H1 (cell line): ENCODE results near the gene DYNLRB2. TPM values are rescaled to one million over a fixed set of nuclear protein-coding genes. Genes with fewer than 3 reads are reported as not detected.

Experiments
- CTCF ChIA-PET: fragments of 300-600 bp; sonication (Branson Sonifier 250); formaldehyde crosslinking; loops from one replicate; lab custom pipeline; 2021; ENCODE audit not compliant: partially characterized antibody; lab: Charles Lee
- POLR2A ChIA-PET: fragments of 300-600 bp; sonication (Branson Sonifier 250); formaldehyde crosslinking; loops from one replicate; lab custom pipeline; 2021; ENCODE audit warnings: inconsistent platforms; ENCODE audit not compliant: partially characterized antibody; lab: Charles Lee
- DNase-seq, 2 experiments: peaks; one replicate each; pipeline versions ENCODE4 v3.0.0 to v3.0.0-alpha.2; 2010 to 2022; ENCODE audit warnings: low spot score in 2 of 2, low read depth in 1 of 2, mixed read lengths in 1 of 2
- FAIRE-seq: peaks from 2 replicates; lab custom pipeline; 2011; peaks lifted over from hg19 to GRCh38; lab: Jason Lieb, UNC
- H2AFZ ChIP-seq: 2 replicates; pipeline ENCODE4 v1.8.1; 2012; ENCODE audit warnings: low read length, inconsistent platforms
- H2AK5ac ChIP-seq: 2 replicates; pipeline ENCODE4 v1.6.1; 2013; ENCODE audit warnings: low read depth, low read length
- H2BK120ac ChIP-seq: replicated peaks from 2 replicates; pipeline ENCODE3; 2013; ENCODE audit warnings: low read depth, low read length, inconsistent platforms
- H2BK12ac ChIP-seq: 2 replicates; pipeline ENCODE4 v1.6.1; 2013; ENCODE audit warnings: low read depth, low read length
- H2BK15ac ChIP-seq: 2 replicates; pipeline ENCODE4 v1.6.1; 2013; ENCODE audit warnings: low read length
- H2BK20ac ChIP-seq: 2 replicates; pipeline ENCODE4 v1.6.1; 2013; ENCODE audit warnings: low read length
- H2BK5ac ChIP-seq: 2 replicates; pipeline ENCODE4 v1.6.1; 2013; ENCODE audit warnings: low read depth, low read length
- H3K14ac ChIP-seq: 2 replicates; pipeline ENCODE4 v1.6.1; 2013; ENCODE audit warnings: inconsistent platforms; ENCODE audit not compliant: insufficient read length
- H3K18ac ChIP-seq: 2 replicates; pipeline ENCODE4 v1.6.1; 2013; ENCODE audit warnings: low read length; ENCODE audit errors: extremely low read depth
- H3K23ac ChIP-seq: 2 replicates; pipeline ENCODE4 v1.6.1; 2013; ENCODE audit warnings: inconsistent platforms; ENCODE audit not compliant: insufficient read length
- H3K23me2 ChIP-seq: 2 replicates; pipeline ENCODE4 v1.6.1; 2013; ENCODE audit warnings: low read depth, low read length
- H3K27ac ChIP-seq: 2 replicates; pipeline ENCODE4 v1.6.1; 2011; ENCODE audit warnings: low read depth, low read length, inconsistent platforms
- H3K27me3 ChIP-seq, 4 experiments: replicated peaks in 1 of 4; 1 replicate in 1 of 4; 2 replicates in 3 of 4; pipeline versions ENCODE4 v1.6.1 to v1.8.1; 2011 to 2013; ENCODE audit warnings: low read length in 3 of 4, mild to moderate bottlenecking in 3 of 4, inconsistent platforms in 2 of 4, mixed read lengths in 2 of 4, moderate library complexity in 1 of 4; ENCODE audit not compliant: control insufficient read depth in 3 of 4, insufficient read depth in 3 of 4; ENCODE audit errors: extremely low read depth in 1 of 4
- H3K36me3 ChIP-seq, 4 experiments: 2 replicates each; pipeline versions ENCODE4 v1.6.1 to v1.8.1; 2011 to 2013; ENCODE audit warnings: mild to moderate bottlenecking in 4 of 4, low read length in 3 of 4, moderate library complexity in 2 of 4, control low read depth in 1 of 4, inconsistent platforms in 1 of 4; ENCODE audit not compliant: insufficient read depth in 4 of 4, control insufficient read depth in 2 of 4
- H3K4ac ChIP-seq: replicated peaks from 2 replicates; pipeline ENCODE3; 2013; ENCODE audit warnings: low read length, low read depth, mixed read lengths, inconsistent platforms; ENCODE audit not compliant: insufficient read length
- H3K4me1 ChIP-seq, 4 experiments: replicated peaks in 1 of 4; 1 replicate in 1 of 4; 2 replicates in 3 of 4; pipeline versions ENCODE4 v1.6.1 to v1.8.1; 2011 to 2013; ENCODE audit warnings: low read length in 3 of 4, inconsistent platforms in 2 of 4, mixed read lengths in 1 of 4; ENCODE audit not compliant: insufficient read depth in 4 of 4, control insufficient read depth in 3 of 4
- H3K4me2 ChIP-seq, 2 experiments: 2 replicates each; pipeline versions ENCODE4 v1.6.1 to v1.8.1; 2011 to 2013; ENCODE audit warnings: low read depth in 2 of 2, low read length in 2 of 2, control low read depth in 1 of 2, inconsistent platforms in 1 of 2, mild to moderate bottlenecking in 1 of 2; ENCODE audit not compliant: insufficient read depth in 1 of 2
- H3K4me3 ChIP-seq, 4 experiments: fragments of 200-600, 300-600 bp in 1 of 4; sonication (generic), shearing (Covaris generic), sonication (Bioruptor Twin) in 1 of 4; 2 replicates each; pipeline versions ENCODE4 v1.5.1 to v1.8.1; 2011 to 2016; ENCODE audit warnings: low read length in 4 of 4, low read depth in 3 of 4, control low read depth in 2 of 4, inconsistent platforms in 2 of 4, mild to moderate bottlenecking in 2 of 4, mixed read lengths in 1 of 4, moderate library complexity in 1 of 4; ENCODE audit not compliant: insufficient read depth in 2 of 4; ENCODE audit errors: extremely low read depth in 1 of 4
- H3K56ac ChIP-seq: replicated peaks from 2 replicates; pipeline ENCODE3; 2013; ENCODE audit warnings: low read depth, mild to moderate bottlenecking, mixed read lengths, low read length, inconsistent platforms; ENCODE audit not compliant: insufficient read length
- H3K79me1 ChIP-seq: 2 replicates; pipeline ENCODE4 v1.6.1; 2013; ENCODE audit warnings: low read depth, low read length, control low read depth
- H3K79me2 ChIP-seq, 2 experiments: 2 replicates each; pipeline versions ENCODE4 v1.6.1 to v1.8.1; 2012 to 2013; ENCODE audit warnings: low read length in 2 of 2, mild to moderate bottlenecking in 2 of 2, inconsistent platforms in 1 of 2; ENCODE audit not compliant: insufficient read depth in 2 of 2, control insufficient read depth in 1 of 2
- H3K9ac ChIP-seq, 4 experiments: replicated peaks in 1 of 4; 1 replicate in 1 of 4; 2 replicates in 3 of 4; pipeline versions ENCODE4 v1.6.1 to v1.8.1; 2011 to 2013; ENCODE audit warnings: low read depth in 3 of 4, low read length in 3 of 4, control low read depth in 2 of 4, mild to moderate bottlenecking in 2 of 4, moderate library complexity in 2 of 4, inconsistent platforms in 1 of 4; ENCODE audit errors: extremely low read depth in 1 of 4
- H3K9me3 ChIP-seq, 2 experiments: 2 replicates each; pipeline versions ENCODE4 v1.6.1 to v1.8.1; 2012 to 2013; ENCODE audit warnings: mild to moderate bottlenecking in 2 of 2, moderate library complexity in 2 of 2, control low read depth in 1 of 2, inconsistent platforms in 1 of 2, low read depth in 1 of 2, low read length in 1 of 2, mixed read lengths in 1 of 2; ENCODE audit not compliant: insufficient read depth in 2 of 2
- H4K20me1 ChIP-seq, 2 experiments: replicated peaks in 1 of 2; 2 replicates each; pipeline versions ENCODE3 to v1.8.1; 2011 to 2013; ENCODE audit warnings: inconsistent platforms in 2 of 2, low read length in 2 of 2, mild to moderate bottlenecking in 1 of 2; ENCODE audit not compliant: insufficient read depth in 2 of 2, control insufficient read depth in 1 of 2
- H4K5ac ChIP-seq: 2 replicates; pipeline ENCODE4 v1.6.1; 2013; ENCODE audit warnings: low read length, low read depth, mixed read lengths, inconsistent platforms; ENCODE audit not compliant: insufficient read length
- H4K8ac ChIP-seq: 2 replicates; pipeline ENCODE4 v1.8.0; 2013; ENCODE audit warnings: mild to moderate bottlenecking, moderate library complexity, low read length, inconsistent platforms; ENCODE audit not compliant: insufficient read depth; ENCODE audit errors: extremely low read depth
- H4K91ac ChIP-seq: replicated peaks from 2 replicates; pipeline ENCODE3; 2013; ENCODE audit warnings: low read length, mixed read lengths, inconsistent platforms; ENCODE audit not compliant: insufficient read length
- KDM5A ChIP-seq: fragments of 200-600 bp; IDR thresholded peaks from 2 replicates; pipeline ENCODE4 v1.7.1; 2012; ENCODE audit warnings: mild to moderate bottlenecking, low read length, inconsistent platforms, mixed read lengths
- SIX5 ChIP-seq: IDR thresholded peaks from 2 replicates; pipeline ENCODE4 v1.6.1; 2011; ENCODE audit warnings: mild to moderate bottlenecking, low read depth, low read length
- WGBS, 2 experiments: shearing (Covaris generic) in 1 of 2; methylation state at CpG; one replicate each; pipeline versions ENCODE4 v1.1.6 to v1.1.7; 2013 to 2015; ENCODE audit warnings: low lambda C conversion rate in 2 of 2, mixed read lengths in 2 of 2, inconsistent platforms in 1 of 2, low coverage in 1 of 2, missing lambda C conversion rate in 1 of 2; ENCODE audit not compliant: insufficient replicate concordance in 2 of 2, insufficient coverage in 1 of 2, insufficient read length in 1 of 2; ENCODE audit errors: extremely low coverage in 1 of 2, missing lambda C conversion rate in 1 of 2; 5-methylcytosine and 5-hydroxymethylcytosine counted together
- polyA plus RNA-seq, 7 experiments: library from polyadenylated mRNA; depleted of rRNA in 3 of 7; stranded (reverse) in 5 of 7; unstranded in 2 of 7; fragments of >200 nt in 5 of 7; fragments of 200-250 nt in 2 of 7; gene quantifications; 1 replicate in 5 of 7; 2 replicates in 1 of 7; 4 replicates in 1 of 7; pipeline versions ENCODE4 v1.2.1 to v1.2.3, GENCODE V29; 2011 to 2013; ENCODE audit warnings: missing spikeins in 2 of 7, mixed read lengths in 2 of 7
- total RNA-seq: library from RNA; stranded (reverse); fragmentation: NEBNext Ultra II Directional; extraction: Animal tissue kit (Norgen Biotek cat#: 25700); gene quantifications from 2 replicates; pipeline ENCODE4 v1.2.1, GENCODE V29; 2021

Gene DYNLRB2
- total and polyA plus RNA-seq, 2 of the 8 experiments (the other 6 are each of a cell fraction or from before 2014, with no cell fraction given), result not detected

DNA sequence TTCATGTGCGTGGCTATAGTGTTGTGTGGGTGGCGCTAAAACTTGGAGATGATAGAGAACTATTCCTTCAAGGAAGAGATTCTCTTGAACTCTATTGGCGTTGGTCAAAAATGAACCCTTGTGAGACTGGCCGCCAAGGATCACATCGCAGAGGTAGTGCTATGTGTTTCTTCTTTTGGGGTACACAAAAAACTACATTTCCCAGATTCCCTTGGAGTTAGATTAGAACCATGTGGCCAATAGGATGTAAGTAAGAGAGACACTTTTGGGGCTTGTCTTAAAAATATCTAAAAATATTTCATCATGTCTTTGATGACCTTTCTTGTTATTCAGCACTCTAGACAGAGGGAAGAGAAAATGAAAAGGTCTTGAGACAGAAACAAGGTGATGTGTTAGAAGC is 25.4 kb upstream of the DYNLRB2 start:
- WGBS, 2 experiments, result 87% methylated on average over 5 of the region's 5 CpGs; no CpG with 5 or more reads in 1 of the 2 experiments

More for the DNA sequence above, 25.4 kb upstream of the DYNLRB2 start:
- Histone ChIP-seq H3K27me3 (no peaks in the 10 kb centered on the region), H3K56ac (no peak overlapping the region), H3K18ac (no peak overlapping the region), H2BK12ac (0 out of 2 replicates have a peak overlapping the region, but pooled peaks have one; percentile 35), H2BK15ac (no peak overlapping the region), H3K4me1 (peaks cover 0 to 3% (median 0%) of the 10 kb centered on the region in 4 experiments; a peak in 1 of 7 replicates), H3K4me3 (no peak overlapping the region), H3K4ac (no peak overlapping the region), H4K91ac (no peak overlapping the region), H3K9ac (no peak overlapping the region), H3K23ac (no peak overlapping the region), H2BK5ac (no peak overlapping the region), H3K9me3 (no peaks in the 10 kb centered on the region), H3K36me3 (no peaks in the 10 kb centered on the region), H3K14ac (no peak overlapping the region), H2AK5ac (no peak overlapping the region), H3K79me2 (no peaks in the 10 kb centered on the region), H3K79me1 (no peaks in the 10 kb centered on the region), H2BK120ac (no peak overlapping the region), H2BK20ac (no peak overlapping the region), H4K5ac (no peak overlapping the region), H2AFZ (no peak overlapping the region), H4K8ac (no peak overlapping the region), H3K4me2 (no peak overlapping the region), H3K27ac (no peak overlapping the region), H4K20me1 (no peaks in the 10 kb centered on the region), H3K23me2 (no peaks in the 10 kb centered on the region)
- FAIRE-seq (no peak), DNase-seq (no peak)
- ChIA-PET POLR2A (no interaction called here), CTCF (interaction anchor here (2.5 kb wide), 1 partner anchor 11 kb away, joined by 13 read pairs; no protein-coding TSS in a partner anchor)
- TF ChIP-seq KDM5A (no peak), SIX5 (peak; percentile 47)
